Esophagus muscularis mucosa (tissue), 4 donors: ENCODE measurements around the gene SCLT1. TPM values are rescaled to one million over a fixed set of nuclear protein-coding genes. Genes with fewer than 3 reads are reported as not detected.

Experiments
- DNase-seq: peaks from one replicate; pipeline ENCODE4 v3.0.0-alpha.2; 2017; ENCODE audit errors: extremely low spot score
- H3K27ac ChIP-seq, 4 donors: fragments of 200-600 bp; sonication (generic); replicated peaks in 1 of 4; 1 replicate in 3 of 4; 2 replicates in 1 of 4; pipeline ENCODE4 v1.5.1; 2016 to 2019; ENCODE audit warnings: mild to moderate bottlenecking in 1 of 4
- H3K27me3 ChIP-seq, 4 donors: fragments of 200-600 bp; sonication (generic); one replicate each; pipeline versions ENCODE4 v1.5.1 to v1.6.0; 2016 to 2019
- H3K36me3 ChIP-seq, 4 donors: fragments of 200-600 bp; sonication (generic); one replicate each; pipeline ENCODE4 v1.5.1; 2016 to 2019
- H3K4me1 ChIP-seq, 4 donors: fragments of 200-600 bp; sonication (generic); one replicate each; pipeline ENCODE4 v1.5.1; 2016 to 2019
- H3K4me3 ChIP-seq, 4 donors: fragments of 200-600 bp; sonication (generic); 1 replicate in 2 of 4; 2 replicates in 2 of 4; pipeline ENCODE4 v1.5.1; 2016 to 2019; ENCODE audit warnings: mild to moderate bottlenecking in 4 of 4, moderate library complexity in 1 of 4
- H3K9me3 ChIP-seq, 4 donors: fragments of 200-600 bp; sonication (generic); 1 replicate in 3 of 4; 2 replicates in 1 of 4; pipeline ENCODE4 v1.5.1; 2016 to 2019
- CTCF ChIP-seq, 3 experiments: fragments of 200-600 bp in 2 of 3; fragments of 450-650 bp in 1 of 3; sonication (generic) in 2 of 3; IDR thresholded peaks; one replicate each; pipeline ENCODE4 v1.5.1; 2017 to 2019; ENCODE audit warnings: antibody characterized with exemption in 3 of 3, mild to moderate bottlenecking in 2 of 3, moderate library complexity in 1 of 3
- EP300 ChIP-seq: sonication (generic); formaldehyde crosslinking; IDR thresholded peaks from one replicate; pipeline ENCODE4 v1.6.1; 2017; ENCODE audit warnings: antibody characterized with exemption
- POLR2A ChIP-seq: fragments of 450-650 bp; IDR thresholded peaks from one replicate; pipeline ENCODE4 v1.6.1; 2017; ENCODE audit warnings: antibody characterized with exemption, moderate library complexity, mild to moderate bottlenecking, low read depth
- POLR2AphosphoS5 ChIP-seq, 2 donors: sonication (generic); formaldehyde crosslinking; IDR thresholded peaks; one replicate each; pipeline ENCODE4 v1.6.1; 2017; ENCODE audit warnings: antibody characterized with exemption in 2 of 2
- WGBS: methylation state at CpG from one replicate; pipeline ENCODE4 v1.1.5; 2018; 5-methylcytosine and 5-hydroxymethylcytosine counted together
- intact Hi-C: fragments of 100-400 bp; cut with DNase I; formaldehyde crosslinking; loops from one replicate; pipeline ENCODE4 v1.15.1; 2023
- total RNA-seq, 4 donors: library from RNA; depleted of rRNA; stranded (reverse); fragments of >200 nt; gene quantifications; one replicate each; pipeline versions ENCODE4 v1.1.0 to v1.2.1, GENCODE V29; 2016

SCLT1 gene
- total RNA-seq, 4 donors from 2014 or later: 6.4 to 12.5 (median 9.7) TPM

- intact Hi-C loops: no loop called here
- DNase-seq: no peak
- Histone ChIP-seq H3K27me3 (no peaks in the 10 kb centered on the region), H3K4me3 (no peak overlapping the region), H3K27ac (no peak overlapping the region), H3K4me1 (no peaks in the 10 kb centered on the region), H3K9me3 (no peaks in the 10 kb centered on the region), H3K36me3 (peaks cover 0 to 19% (median 6%) of the 10 kb centered on the region in 4 donors)
- TF ChIP-seq EP300 (no peak), CTCF (IDR thresholded peaks at IDR 0.05) (no peak), POLR2A (no peak), POLR2AphosphoS5 (IDR thresholded peaks at IDR 0.05) (no peak)
Observed at GRCh38 chr4:129111919-129112318, 18.6 kb upstream of the SCLT1 start.

- intact Hi-C loops: no loop called here
- peaks cover 0 to 19% (median 6%) of the 10 kb centered on the region in 4 donors for H3K36me3 ChIP-seq
- WGBS: 78% methylated on average over 3 of the region's 3 CpGs
- H3K27me3 ChIP-seq: no peaks in the 10 kb centered on the region
- H3K4me1 ChIP-seq: no peaks in the 10 kb centered on the region
- no peaks in the 10 kb centered on the region for H3K9me3 ChIP-seq
- no peak overlapping the region for H3K4me3 ChIP-seq
- no peak for DNase-seq
- no peak for TF ChIP-seq POLR2AphosphoS5 (IDR thresholded peaks at IDR 0.05)
- H3K27ac ChIP-seq: no peak overlapping the region
Observed at GRCh38 chr4:129110931-129111330, 17.6 kb upstream of the SCLT1 start.

GRCh38 chr4:129109965-129110824 lies 16.9 kb upstream of the SCLT1 start:
- H3K4me1 ChIP-seq: no peaks in the 10 kb centered on the region
- intact Hi-C loops: no loop called here
- H3K9me3 ChIP-seq: no peaks in the 10 kb centered on the region
- 92% methylated on average over 3 of the region's 3 CpGs for WGBS
- no peaks in the 10 kb centered on the region for H3K27me3 ChIP-seq
- no peak for DNase-seq
- no peak overlapping the region for H3K4me3 ChIP-seq
- no peak overlapping the region for H3K27ac ChIP-seq
- no peak for TF ChIP-seq POLR2A
- no peak for TF ChIP-seq CTCF (IDR thresholded peaks at IDR 0.05)
- TF ChIP-seq POLR2AphosphoS5 (IDR thresholded peaks at IDR 0.05): no peak
- no peak for TF ChIP-seq EP300
- peaks cover 0 to 19% (median 6%) of the 10 kb centered on the region in 4 donors for H3K36me3 ChIP-seq

- H3K9me3 ChIP-seq: no peaks in the 10 kb centered on the region
- DNase-seq: no peak
- H3K36me3 ChIP-seq: peaks cover 0 to 7% (median 3%) of the 10 kb centered on the region in 4 donors
- H3K27ac ChIP-seq: no peak overlapping the region
- TF ChIP-seq CTCF (IDR thresholded peaks at IDR 0.05): no peak
- no peak for TF ChIP-seq POLR2AphosphoS5 (IDR thresholded peaks at IDR 0.05)
- no peak for TF ChIP-seq POLR2A
- TF ChIP-seq EP300: no peak
- H3K4me1 ChIP-seq: peaks cover 0 to 28% (median 16%) of the 10 kb centered on the region in 4 donors
- H3K4me3 ChIP-seq: no peak overlapping the region
- H3K27me3 ChIP-seq: no peaks in the 10 kb centered on the region
- intact Hi-C loops: no loop called here
Observed at GRCh38 chr4:129098531-129099001, 5.2 kb upstream of the SCLT1 start.

- H3K36me3 ChIP-seq: no peaks in the 10 kb centered on the region
- no peak for DNase-seq
- H3K4me3 ChIP-seq: peak within 1 kb of the TSS; percentile 57 to 62 (median 58)
- TF ChIP-seq EP300 (no peak), POLR2A (no peak), POLR2AphosphoS5 (IDR thresholded peaks at IDR 0.05) (peak; percentile 47 to 61)
- 7% methylated on average over 14 of the region's 14 CpGs for WGBS
- intact Hi-C loops: no loop called here
- H3K27me3 ChIP-seq: no peaks in the 10 kb centered on the region
- H3K9me3 ChIP-seq: no peaks in the 10 kb centered on the region
- H3K27ac ChIP-seq: peak within 1 kb of the TSS; percentile 74 to 82 (median 76)
- H3K4me1 ChIP-seq: peaks cover 12 to 44% (median 30%) of the 10 kb centered on the region in 4 donors
Observed at GRCh38 chr4:129095811-129096454, 2.6 kb upstream of the SCLT1 start, which contains the start of gene C4orf33. C4orf33 (plus strand) TSS chr4:129096152; CDS start chr4:129102611, 6,459 bp downstream.
